GM19238 (cell line): ENCODE measurements around the gene SPATA6L.

Experiments
- DNase-seq: peaks from one replicate; pipeline ENCODE4 v3.0.0; 2011; ENCODE audit warnings: low spot score; ENCODE audit not compliant: insufficient read length

Gene SPATA6L

GRCh38 chr9:4558371-4558998 is 107.8 kb downstream of the SPATA6L start:
- DNase-seq, result no peak

GRCh38 chr9:4555236-4555635 is 111.0 kb downstream of the SPATA6L start:
- DNase-seq, result no peak

GRCh38 chr9:4553951-4554381 is 112.3 kb downstream of the SPATA6L start:
- no peak for DNase-seq

DNA sequence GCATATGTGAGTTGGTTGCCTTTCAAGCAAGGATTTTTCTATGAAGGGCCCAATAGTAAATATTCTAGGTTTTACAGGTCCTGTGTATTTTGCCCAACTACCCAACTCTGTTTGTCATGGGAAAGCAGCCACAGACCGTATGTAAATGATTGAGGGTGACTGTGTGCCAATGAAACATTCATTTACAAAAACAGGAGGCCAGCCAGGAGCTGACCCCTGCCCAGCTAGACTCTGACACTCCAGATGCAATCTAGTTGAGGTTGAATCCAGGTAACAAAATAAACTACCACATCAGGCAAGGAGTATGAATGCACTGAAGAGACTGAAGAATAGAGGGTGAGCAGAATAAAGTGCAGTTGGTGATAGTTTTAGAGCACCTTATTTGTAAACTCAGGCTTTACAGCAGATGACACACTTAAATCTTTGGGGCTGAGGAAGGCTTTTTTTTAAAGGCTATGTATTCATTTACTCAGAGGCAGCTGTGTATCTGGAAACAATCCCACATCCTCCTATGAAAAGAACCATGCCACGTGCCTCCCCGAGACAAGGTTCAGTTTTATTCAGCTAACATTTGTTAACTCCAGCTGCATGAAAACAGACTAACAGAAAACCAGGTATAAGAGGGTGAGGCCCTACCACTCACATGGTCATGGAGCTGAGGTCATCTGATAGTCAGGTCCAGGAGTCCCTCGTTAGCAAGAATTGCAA is 115.3 kb downstream of the SPATA6L start:
- no peak for DNase-seq

- DNase-seq, result no peak
Observed at GRCh38 chr9:4549751-4550295, 116.5 kb downstream of the SPATA6L start.

- no peak for DNase-seq
Observed at GRCh38 chr9:4548811-4549725, 117.2 kb downstream of the SPATA6L start.
